ENCODE data around the gene FRAS1.

GRCh38 chr4:78190068-78190467, 132.9 kb downstream of the FRAS1 start:
- TF ChIP-seq ELF4 (IDR thresholded peaks at IDR 0.05) (no peak), L3MBTL2 (conservative IDR thresholded peaks at IDR 0.05) (no peak), SUZ12 (IDR thresholded peaks at IDR 0.05) (no peak), FOXM1 (IDR thresholded peaks at IDR 0.05; ENCODE audit: borderline replicate concordance) (no peak), SP1 (IDR thresholded peaks at IDR 0.05) (no peak), TARDBP (IDR thresholded peaks at IDR 0.05) (no peak)

All from HEK293T (cell line).